HepG2 (cell line): ENCODE measurements around the gene ZC3H15. TPM values are rescaled to one million over a fixed set of nuclear protein-coding genes. Genes with fewer than 3 reads are reported as not detected.

Experiments
- POGK ChIP-seq: sonication (generic); formaldehyde crosslinking; conservative IDR thresholded peaks from 2 replicates; pipeline ENCODE4 v1.8.0; 2022; ENCODE audit warnings: mild to moderate bottlenecking, moderate library complexity, missing genetic modification reagents
- POLR2G ChIP-seq: fragments of 200-400 bp; formaldehyde crosslinking; IDR thresholded peaks from 2 replicates; pipeline ENCODE4 v1.6.1; 2018; ENCODE audit warnings: mild to moderate bottlenecking, low read depth, low read length, moderate library complexity
- SNRNP70 ChIP-seq: fragments of 200-400 bp; formaldehyde crosslinking; IDR thresholded peaks from 2 replicates; pipeline ENCODE4 v1.6.1; 2017; ENCODE audit warnings: mild to moderate bottlenecking, low read depth, low read length, moderate library complexity
- TAF15 ChIP-seq: fragments of 200-400 bp; formaldehyde crosslinking; IDR thresholded peaks from one replicate; pipeline ENCODE4 v1.6.1; 2018; ENCODE audit warnings: mild to moderate bottlenecking, low read depth, low read length; ENCODE audit not compliant: poor library complexity, severe bottlenecking
- TBP ChIP-seq: sonication (generic); formaldehyde crosslinking; IDR thresholded peaks from 2 replicates; pipeline ENCODE4 v1.5.0; 2020; ENCODE audit warnings: missing genetic modification reagents
- ZFP36L1 ChIP-seq: sonication (generic); formaldehyde crosslinking; IDR thresholded peaks from 2 replicates; pipeline ENCODE4 v1.8.0; 2022; ENCODE audit warnings: mild to moderate bottlenecking, missing genetic modification reagents, moderate library complexity
- ZNF337 ChIP-seq: sonication (generic); formaldehyde crosslinking; IDR thresholded peaks from 2 replicates; pipeline ENCODE4 v1.5.1; 2020; ENCODE audit warnings: missing genetic modification reagents, low read depth, mild to moderate bottlenecking, borderline replicate concordance
- ZNF609 ChIP-seq: sonication (generic); formaldehyde crosslinking; IDR thresholded peaks from 2 replicates; pipeline ENCODE4 v1.4.0; 2020; ENCODE audit warnings: mild to moderate bottlenecking, missing genetic modification reagents, borderline replicate concordance
- ZNF644 ChIP-seq: IDR thresholded peaks from 2 replicates; pipeline ENCODE4 v1.6.1; 2016; ENCODE audit warnings: low read depth
- ZSCAN20 ChIP-seq: sonication (generic); formaldehyde crosslinking; IDR thresholded peaks from 2 replicates; pipeline ENCODE4 v1.4.0; 2020; ENCODE audit warnings: missing genetic modification reagents, mild to moderate bottlenecking, borderline replicate concordance
- ZSCAN9 ChIP-seq: IDR thresholded peaks from 2 replicates; pipeline ENCODE4 v1.6.1; 2016; ENCODE audit warnings: borderline replicate concordance
- polyA plus RNA-seq, 8 experiments: library from polyadenylated mRNA; depleted of rRNA in 3 of 8; stranded (reverse) in 7 of 8; unstranded in 1 of 8; fragments of >200 nt; fragmentation: Illumina TruSeq in 4 of 8; extraction: Trizol in 4 of 8; gene quantifications; 2 replicates each; pipeline versions ENCODE4 v1.2.1 to v1.2.3, GENCODE V29; 2011 to 2016; ENCODE audit warnings: low read depth in 4 of 8, missing spikeins in 1 of 8, mixed read lengths in 1 of 8; ENCODE audit not compliant: insufficient read depth in 1 of 8
- total RNA-seq, 5 experiments: library from RNA; depleted of rRNA; stranded (reverse); fragments of >200 nt; fragmentation: Illumina TruSeq; extraction: Trizol; gene quantifications; 2 replicates each; pipeline ENCODE4 v1.2.3, GENCODE V29; 2016; ENCODE audit warnings: low read depth in 1 of 5

The ZC3H15 gene
- total and polyA plus RNA-seq, 2 of the 13 experiments (the other 11 are each of a cell fraction or from before 2014, with no cell fraction given), result 84.6 to 168 TPM

- TF ChIP-seq POGK (CRISPR knock-in tag) (no peak), TAF15 (no peak), POLR2G (no peak), SNRNP70 (no peak), ZSCAN9 (peak; percentile 26; the same call in 1 of the 2 replicates), TBP (CRISPR knock-in tag) (no peak), ZNF337 (CRISPR knock-in tag) (no peak), ZNF609 (CRISPR knock-in tag) (0 out of 2 replicates have a peak, but pooled peaks have one; percentile 30), ZFP36L1 (CRISPR knock-in tag) (no peak), ZNF644 (peak; percentile 59), ZSCAN20 (CRISPR knock-in tag) (no peak)
Observed at GRCh38 chr2:186533717-186534116, 47.7 kb downstream of the ZC3H15 start (continued).
